Keratinocyte (primary cell): ENCODE measurements around the gene MYH9. TPM values are rescaled to one million over a fixed set of nuclear protein-coding genes. Genes with fewer than 3 reads are reported as not detected.

Experiments used
- DNase-seq: peaks from one replicate; pipeline ENCODE4 v3.0.0-alpha.2; 2011; ENCODE audit warnings: low read depth, missing footprints, low spot score
- FAIRE-seq: peaks from 2 replicates; lab custom pipeline; 2011; peaks lifted over from hg19 to GRCh38; lab: Jason Lieb, UNC
- H2AFZ ChIP-seq: 2 replicates; pipeline ENCODE4 v1.6.0; 2012; ENCODE audit warnings: low read length, control low read depth, inconsistent platforms; ENCODE audit not compliant: control insufficient read depth
- H3K27ac ChIP-seq: 2 replicates; pipeline ENCODE4 v1.5.1; 2011; ENCODE audit warnings: low read length; ENCODE audit not compliant: control insufficient read depth, insufficient read depth
- H3K27me3 ChIP-seq: 3 replicates; pipeline ENCODE4 v1.6.0; 2011; ENCODE audit warnings: low read length; ENCODE audit not compliant: control insufficient read depth, insufficient read depth; ENCODE audit errors: extremely low read depth
- H3K36me3 ChIP-seq, 2 experiments: 2 replicates in 1 of 2; 3 replicates in 1 of 2; pipeline ENCODE4 v1.5.1; 2011; ENCODE audit warnings: low read length in 2 of 2, mild to moderate bottlenecking in 1 of 2; ENCODE audit not compliant: control insufficient read depth in 2 of 2, insufficient read depth in 2 of 2; ENCODE audit errors: extremely low read depth in 1 of 2
- H3K4me1 ChIP-seq: 3 replicates; pipeline ENCODE4 v1.5.1; 2011; ENCODE audit warnings: low read length; ENCODE audit not compliant: control insufficient read depth, insufficient read depth; ENCODE audit errors: extremely low read depth
- H3K4me2 ChIP-seq: 3 replicates; pipeline ENCODE4 v1.6.0; 2011; ENCODE audit warnings: low read depth, low read length; ENCODE audit not compliant: control insufficient read depth, insufficient read depth; ENCODE audit errors: extremely low read depth
- H3K4me3 ChIP-seq, 3 experiments: fragments of 200-600 bp in 1 of 3; sonication (generic) in 1 of 3; 2 replicates in 2 of 3; 3 replicates in 1 of 3; pipeline ENCODE4 v1.5.1; 2011 to 2016; ENCODE audit warnings: low read length in 3 of 3, mild to moderate bottlenecking in 3 of 3, control low read depth in 2 of 3, inconsistent platforms in 1 of 3, low read depth in 1 of 3, mixed read lengths in 1 of 3, mixed run types in 1 of 3, moderate library complexity in 1 of 3; ENCODE audit not compliant: control insufficient read depth in 2 of 3, insufficient read depth in 2 of 3; ENCODE audit errors: extremely low read depth in 1 of 3
- H3K79me2 ChIP-seq: 2 replicates; pipeline ENCODE4 v1.6.0; 2012; ENCODE audit warnings: low read length; ENCODE audit not compliant: control insufficient read depth, insufficient read depth
- H3K9ac ChIP-seq: 3 replicates; pipeline ENCODE4 v1.6.0; 2011; ENCODE audit warnings: low read length; ENCODE audit not compliant: control insufficient read depth, insufficient read depth; ENCODE audit errors: extremely low read depth
- H3K9me1 ChIP-seq: 3 replicates; pipeline ENCODE4 v1.6.0; 2011; ENCODE audit warnings: low read length; ENCODE audit not compliant: control insufficient read depth, insufficient read depth; ENCODE audit errors: extremely low read depth
- H3K9me3 ChIP-seq: 2 replicates; pipeline ENCODE4 v1.5.1; 2012; ENCODE audit warnings: low read depth, low read length; ENCODE audit not compliant: control insufficient read depth
- H4K20me1 ChIP-seq: 3 replicates; pipeline ENCODE4 v1.6.0; 2011; ENCODE audit warnings: low read length; ENCODE audit not compliant: control insufficient read depth, insufficient read depth; ENCODE audit errors: extremely low read depth
- EZH2 ChIP-seq: IDR thresholded peaks from one replicate; pipeline ENCODE4 v1.6.1; 2012; ENCODE audit warnings: inconsistent platforms, mild to moderate bottlenecking, low read length, moderate library complexity
- dilution Hi-C: fragments of 300-500 bp; cut with MboI; formaldehyde crosslinking; loops from one replicate; pipeline ENCODE4 v1.7.0; 2020; ENCODE audit warnings: low sequenced_read_pairs; ENCODE audit not compliant: extremely low pct_ligation_motif_present
- polyA plus RNA-seq, 5 experiments: library from polyadenylated mRNA; depleted of rRNA in 3 of 5; stranded (reverse) in 3 of 5; stranded (forward) in 1 of 5; unstranded in 1 of 5; fragments of >200 nt; gene quantifications; 1 replicate in 1 of 5; 2 replicates in 3 of 5; 3 replicates in 1 of 5; pipeline versions ENCODE4 v1.2.1 to v1.2.3, GENCODE V29; 2011 to 2012; ENCODE audit warnings: missing spikeins in 2 of 5, low read depth in 1 of 5, low replicate concordance in 1 of 5
- TF ChIP-seq, protein P1 (sequence below), 3 experiments: IDR thresholded peaks in 1 of 3; conservative IDR thresholded peaks in 1 of 3; optimal IDR thresholded peaks in 1 of 3; 2 replicates in 2 of 3; 3 replicates in 1 of 3; pipeline versions ENCODE3 to v1.5.1; 2011; ENCODE audit warnings: low read length in 3 of 3, mild to moderate bottlenecking in 3 of 3, moderate library complexity in 2 of 3, control low read depth in 1 of 3, inconsistent platforms in 1 of 3; ENCODE audit not compliant: insufficient read depth in 2 of 3; ENCODE audit errors: extremely low read depth in 1 of 3

The MYH9 gene
- polyA plus RNA-seq, 1 donor (not counting 4 experiments of a cell fraction or from before 2014, with no cell fraction given) = 351 TPM

DNA sequence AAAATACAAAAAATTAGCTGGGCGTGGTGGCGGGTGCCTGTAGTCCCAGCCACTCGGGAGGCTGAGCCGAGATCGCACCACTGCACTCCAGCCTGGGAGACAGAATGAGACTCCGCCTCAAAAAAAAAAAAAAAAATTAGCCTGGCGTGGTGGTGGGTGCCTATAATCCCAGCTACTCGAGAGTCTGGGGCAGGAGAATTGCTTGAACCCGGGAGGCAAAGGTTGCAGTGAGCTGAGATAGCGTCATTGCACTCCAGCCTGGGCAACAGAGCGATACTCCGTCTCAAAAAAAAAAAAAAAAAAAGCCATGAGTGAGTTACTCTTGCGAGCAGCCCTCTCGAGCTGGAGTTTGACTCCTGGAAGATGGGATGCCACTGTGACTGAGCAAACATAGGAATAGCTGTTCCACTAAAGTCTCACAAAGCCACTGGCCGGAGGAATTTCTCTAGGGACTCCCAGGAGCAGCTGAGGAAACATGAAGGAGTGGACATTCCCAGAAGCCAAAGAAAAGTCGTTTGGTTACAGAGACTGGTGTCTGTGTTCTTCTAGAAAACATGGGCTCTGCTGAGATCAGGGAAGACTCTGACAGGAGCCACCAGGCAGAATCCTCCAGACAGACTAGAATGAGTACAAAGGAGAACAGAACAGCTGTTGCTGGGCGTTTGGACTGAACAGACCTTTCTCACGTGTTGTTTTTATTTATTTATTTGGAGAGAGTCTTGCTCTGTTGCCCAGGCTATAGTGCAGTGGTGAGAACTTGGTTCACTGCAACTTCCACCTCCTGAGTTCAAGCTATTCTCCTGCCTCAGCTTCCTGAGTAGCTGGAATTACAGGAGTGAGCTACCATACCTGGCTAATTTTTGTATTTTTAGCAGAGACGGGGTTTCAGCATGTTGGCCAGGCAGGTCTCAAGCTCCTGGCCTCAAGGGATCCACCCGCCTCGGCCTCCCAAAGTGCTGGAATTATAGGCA is 32.4 kb upstream of the MYH9 start:
- Histone ChIP-seq H2AFZ (peak overlapping the region; percentile 15), H3K9ac (no peak overlapping the region), H3K79me2 (no peaks in the 10 kb centered on the region), H3K9me3 (no peaks in the 10 kb centered on the region), H4K20me1 (no peaks in the 10 kb centered on the region), H3K9me1 (no peaks in the 10 kb centered on the region), H3K27ac (no peak overlapping the region), H3K4me1 (peaks cover 6% of the 10 kb centered on the region), H3K4me2 (no peak overlapping the region), H3K36me3 (no peaks in the 10 kb centered on the region), H3K27me3 (no peaks in the 10 kb centered on the region), H3K4me3 (no peak overlapping the region)
- FAIRE-seq (no peak), DNase-seq (no peak)
- no peak for TF ChIP-seq EZH2
- TF ChIP-seq, protein P1, sequence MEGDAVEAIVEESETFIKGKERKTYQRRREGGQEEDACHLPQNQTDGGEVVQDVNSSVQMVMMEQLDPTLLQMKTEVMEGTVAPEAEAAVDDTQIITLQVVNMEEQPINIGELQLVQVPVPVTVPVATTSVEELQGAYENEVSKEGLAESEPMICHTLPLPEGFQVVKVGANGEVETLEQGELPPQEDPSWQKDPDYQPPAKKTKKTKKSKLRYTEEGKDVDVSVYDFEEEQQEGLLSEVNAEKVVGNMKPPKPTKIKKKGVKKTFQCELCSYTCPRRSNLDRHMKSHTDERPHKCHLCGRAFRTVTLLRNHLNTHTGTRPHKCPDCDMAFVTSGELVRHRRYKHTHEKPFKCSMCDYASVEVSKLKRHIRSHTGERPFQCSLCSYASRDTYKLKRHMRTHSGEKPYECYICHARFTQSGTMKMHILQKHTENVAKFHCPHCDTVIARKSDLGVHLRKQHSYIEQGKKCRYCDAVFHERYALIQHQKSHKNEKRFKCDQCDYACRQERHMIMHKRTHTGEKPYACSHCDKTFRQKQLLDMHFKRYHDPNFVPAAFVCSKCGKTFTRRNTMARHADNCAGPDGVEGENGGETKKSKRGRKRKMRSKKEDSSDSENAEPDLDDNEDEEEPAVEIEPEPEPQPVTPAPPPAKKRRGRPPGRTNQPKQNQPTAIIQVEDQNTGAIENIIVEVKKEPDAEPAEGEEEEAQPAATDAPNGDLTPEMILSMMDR (optimal IDR thresholded peaks at IDR 0.05 in 1 of 3, IDR thresholded peaks at IDR 0.05 in 1 of 3, conservative IDR thresholded peaks at IDR 0.05 in 1 of 3; ENCODE audit: extremely low read depth in 1 of 3, insufficient read depth in 2 of 3, low read length in 3 of 3) = no peak
- dilution Hi-C loops = no loop called here

DNA sequence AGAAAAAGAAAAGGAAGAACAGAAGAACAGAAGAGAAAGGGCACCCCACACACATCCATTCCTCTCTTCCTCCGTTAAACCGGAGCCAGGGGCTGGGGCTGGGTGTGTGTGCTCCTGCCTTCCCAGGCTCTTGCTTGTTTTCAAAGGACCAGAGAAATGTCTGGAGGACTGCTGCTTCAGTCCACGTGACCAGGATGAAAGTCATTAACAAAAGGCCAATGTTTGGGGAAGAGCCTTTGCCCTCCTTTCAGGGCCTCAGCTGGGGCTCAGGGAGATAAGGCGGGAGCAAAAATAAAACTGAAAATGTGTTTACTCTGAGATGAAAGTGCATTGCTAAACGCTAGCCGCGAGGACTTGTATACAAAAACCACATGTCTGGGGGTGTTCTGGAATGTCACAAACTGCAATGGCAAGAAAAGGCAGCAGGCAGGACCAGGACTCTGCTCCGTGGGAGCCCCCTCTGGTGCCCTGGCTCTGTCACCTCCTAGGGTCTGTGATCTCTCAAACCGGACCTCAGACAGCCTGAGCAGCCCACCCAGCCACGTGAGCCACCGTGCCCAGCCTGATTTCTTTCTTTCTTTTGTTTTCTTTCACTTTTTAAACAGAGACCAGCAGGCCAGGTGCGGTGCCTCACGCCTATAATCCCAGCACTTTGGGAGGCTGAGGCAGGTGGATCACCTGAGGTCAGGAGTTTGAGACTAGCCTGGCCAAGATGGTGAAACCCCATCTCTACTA is 31.6 kb upstream of the MYH9 start:
- no peak overlapping the region for H3K4me3 ChIP-seq

More for the DNA sequence above, 31.6 kb upstream of the MYH9 start:
- Histone ChIP-seq H3K27ac (no peak overlapping the region), H3K79me2 (no peaks in the 10 kb centered on the region), H2AFZ (no peak overlapping the region), H3K9ac (no peak overlapping the region), H3K9me3 (no peaks in the 10 kb centered on the region), H3K4me1 (peaks cover 6% of the 10 kb centered on the region), H3K36me3 (no peaks in the 10 kb centered on the region), H3K9me1 (no peaks in the 10 kb centered on the region), H4K20me1 (no peaks in the 10 kb centered on the region), H3K27me3 (no peaks in the 10 kb centered on the region), H3K4me2 (no peak overlapping the region)
- no peak for TF ChIP-seq EZH2
- TF ChIP-seq, protein P1 (optimal IDR thresholded peaks at IDR 0.05 in 1 of 3, IDR thresholded peaks at IDR 0.05 in 1 of 3, conservative IDR thresholded peaks at IDR 0.05 in 1 of 3; ENCODE audit: extremely low read depth in 1 of 3, insufficient read depth in 2 of 3, low read length in 3 of 3) = no peak
- dilution Hi-C loops = no loop called here
- DNase-seq = no peak
- FAIRE-seq = no peak
